CD14-positive monocyte (primary cell): ENCODE measurements around the gene GLIS2. TPM values are rescaled to one million over a fixed set of nuclear protein-coding genes. Genes with fewer than 3 reads are reported as not detected.

Experiments used
- DNase-seq, 3 donors: peaks; one replicate each; pipeline ENCODE4 v3.0.0-alpha.2; 2011 to 2022
- H2AFZ ChIP-seq: 2 replicates; pipeline ENCODE4 v1.6.0; 2012; ENCODE audit warnings: mild to moderate bottlenecking, low read depth, low read length, inconsistent platforms; ENCODE audit not compliant: insufficient read depth, poor library complexity, severe bottlenecking
- H3K27ac ChIP-seq, 2 donors: 1 replicate in 1 of 2; 2 replicates in 1 of 2; pipeline ENCODE4 v1.5.1; 2012 to 2013; ENCODE audit warnings: low read length in 2 of 2, control low read depth in 1 of 2, inconsistent platforms in 1 of 2, low read depth in 1 of 2, mild to moderate bottlenecking in 1 of 2
- H3K27me3 ChIP-seq, 2 donors: one replicate each; pipeline versions ENCODE4 v1.6.0 to v1.6.1; 2011 to 2013; ENCODE audit warnings: low read length in 2 of 2; ENCODE audit not compliant: control insufficient read depth in 2 of 2, insufficient read depth in 2 of 2
- H3K36me3 ChIP-seq, 2 donors: replicated peaks in 1 of 2; 1 replicate in 1 of 2; 2 replicates in 1 of 2; pipeline versions ENCODE4 v1.5.1 to v1.6.1; 2012 to 2013; ENCODE audit warnings: low read length in 2 of 2, control low read depth in 1 of 2, inconsistent platforms in 1 of 2, mild to moderate bottlenecking in 1 of 2; ENCODE audit not compliant: insufficient read depth in 2 of 2, control insufficient read depth in 1 of 2
- H3K4me1 ChIP-seq, 2 donors: 1 replicate in 1 of 2; 2 replicates in 1 of 2; pipeline versions ENCODE4 v1.5.1 to v1.6.1; 2012 to 2013; ENCODE audit warnings: low read length in 2 of 2, control low read depth in 1 of 2, inconsistent platforms in 1 of 2, mild to moderate bottlenecking in 1 of 2, moderate library complexity in 1 of 2; ENCODE audit not compliant: insufficient read depth in 2 of 2, control insufficient read depth in 1 of 2
- H3K4me2 ChIP-seq: replicated peaks from 2 replicates; pipeline ENCODE3; 2012; ENCODE audit warnings: low read length, moderate library complexity, mild to moderate bottlenecking; ENCODE audit not compliant: poor library complexity, severe bottlenecking; ENCODE audit errors: extremely low read depth
- H3K4me3 ChIP-seq, 3 experiments: fragments of 200-600 bp in 1 of 3; sonication (generic) in 1 of 3; replicated peaks in 1 of 3; 1 replicate in 2 of 3; 2 replicates in 1 of 3; pipeline ENCODE4 v1.5.1; 2011 to 2013; ENCODE audit warnings: low read length in 3 of 3, mild to moderate bottlenecking in 3 of 3, control low read depth in 2 of 3, low read depth in 2 of 3, inconsistent platforms in 1 of 3, moderate library complexity in 1 of 3
- H3K79me2 ChIP-seq: 2 replicates; pipeline ENCODE4 v1.6.0; 2012; ENCODE audit warnings: mild to moderate bottlenecking, control low read depth, inconsistent platforms, low read length, moderate library complexity; ENCODE audit not compliant: insufficient read depth
- H3K9ac ChIP-seq: 2 replicates; pipeline ENCODE4 v1.6.0; 2017; ENCODE audit warnings: low read length, mild to moderate bottlenecking; ENCODE audit not compliant: insufficient read depth, poor library complexity, severe bottlenecking
- H3K9me3 ChIP-seq, 2 donors: replicated peaks in 1 of 2; 1 replicate in 1 of 2; 2 replicates in 1 of 2; pipeline versions ENCODE4 v1.5.1 to v1.6.1; 2012 to 2013; ENCODE audit warnings: low read length in 2 of 2, control low read depth in 1 of 2; ENCODE audit not compliant: control insufficient read depth in 1 of 2, insufficient read depth in 1 of 2
- H4K20me1 ChIP-seq: 2 replicates; pipeline ENCODE4 v1.6.0; 2012; ENCODE audit warnings: mild to moderate bottlenecking, low read length, control low read depth, moderate library complexity; ENCODE audit not compliant: insufficient read depth
- H3K27ac Mint-ChIP-seq, 7 donors: one replicate each; pipeline ENCODE4 v1.8.0; 2020; ENCODE audit warnings: mild to moderate bottlenecking in 7 of 7, mixed read lengths in 7 of 7, moderate library complexity in 6 of 7, inconsistent platforms in 2 of 7
- H3K27me3 Mint-ChIP-seq, 3 donors: one replicate each; pipeline ENCODE4 v1.8.0; 2021 to 2022; ENCODE audit warnings: low read depth in 3 of 3, mild to moderate bottlenecking in 3 of 3, mixed read lengths in 3 of 3, moderate library complexity in 3 of 3, inconsistent platforms in 1 of 3
- H3K36me3 Mint-ChIP-seq, 2 donors: one replicate each; pipeline ENCODE4 v1.8.0; 2020; ENCODE audit warnings: mixed read lengths in 2 of 2, inconsistent platforms in 1 of 2, mild to moderate bottlenecking in 1 of 2
- H3K4me1 Mint-ChIP-seq: one replicate; pipeline ENCODE4 v1.8.0; 2020; ENCODE audit warnings: mild to moderate bottlenecking, mixed read lengths
- H3K4me3 Mint-ChIP-seq, 2 donors: one replicate each; pipeline ENCODE4 v1.8.0; 2020; ENCODE audit warnings: mild to moderate bottlenecking in 2 of 2, mixed read lengths in 2 of 2, moderate library complexity in 1 of 2
- H3K9me3 Mint-ChIP-seq, 7 donors: one replicate each; pipeline ENCODE4 v1.8.0; 2020 to 2022; ENCODE audit warnings: mixed read lengths in 7 of 7, mild to moderate bottlenecking in 6 of 7, moderate library complexity in 6 of 7, inconsistent platforms in 2 of 7
- WGBS: methylation state at CpG from one replicate; pipeline ENCODE4 v1.1.5; 2013; ENCODE audit warnings: missing lambda C conversion rate; ENCODE audit not compliant: insufficient coverage; 5-methylcytosine and 5-hydroxymethylcytosine counted together
- intact Hi-C, 2 donors: fragments of 100-400 bp; cut with micrococcal nuclease; formaldehyde crosslinking; loops; one replicate each; pipeline versions ENCODE4 v1.15.0 to v1.15.1; 2023
- polyA plus RNA-seq, 3 donors: library from polyadenylated mRNA; depleted of rRNA in 1 of 3; unstranded in 2 of 3; stranded (reverse) in 1 of 3; fragments of 300-500 nt in 2 of 3; fragments of >200 nt in 1 of 3; fragmentation: Illumina TruSeq in 2 of 3; gene quantifications; 1 replicate in 2 of 3; 2 replicates in 1 of 3; pipeline ENCODE4 v1.2.3, GENCODE V29; 2012 to 2021
- TF ChIP-seq, protein P1 (sequence below): fragments of 200-600 bp; IDR thresholded peaks from one replicate; pipeline ENCODE4 v1.8.0; 2022; ENCODE audit warnings: antibody characterized with exemption, mild to moderate bottlenecking

The GLIS2 gene
- polyA plus RNA-seq, 3 donors: 0.03 TPM; not detected in 2

DNA sequence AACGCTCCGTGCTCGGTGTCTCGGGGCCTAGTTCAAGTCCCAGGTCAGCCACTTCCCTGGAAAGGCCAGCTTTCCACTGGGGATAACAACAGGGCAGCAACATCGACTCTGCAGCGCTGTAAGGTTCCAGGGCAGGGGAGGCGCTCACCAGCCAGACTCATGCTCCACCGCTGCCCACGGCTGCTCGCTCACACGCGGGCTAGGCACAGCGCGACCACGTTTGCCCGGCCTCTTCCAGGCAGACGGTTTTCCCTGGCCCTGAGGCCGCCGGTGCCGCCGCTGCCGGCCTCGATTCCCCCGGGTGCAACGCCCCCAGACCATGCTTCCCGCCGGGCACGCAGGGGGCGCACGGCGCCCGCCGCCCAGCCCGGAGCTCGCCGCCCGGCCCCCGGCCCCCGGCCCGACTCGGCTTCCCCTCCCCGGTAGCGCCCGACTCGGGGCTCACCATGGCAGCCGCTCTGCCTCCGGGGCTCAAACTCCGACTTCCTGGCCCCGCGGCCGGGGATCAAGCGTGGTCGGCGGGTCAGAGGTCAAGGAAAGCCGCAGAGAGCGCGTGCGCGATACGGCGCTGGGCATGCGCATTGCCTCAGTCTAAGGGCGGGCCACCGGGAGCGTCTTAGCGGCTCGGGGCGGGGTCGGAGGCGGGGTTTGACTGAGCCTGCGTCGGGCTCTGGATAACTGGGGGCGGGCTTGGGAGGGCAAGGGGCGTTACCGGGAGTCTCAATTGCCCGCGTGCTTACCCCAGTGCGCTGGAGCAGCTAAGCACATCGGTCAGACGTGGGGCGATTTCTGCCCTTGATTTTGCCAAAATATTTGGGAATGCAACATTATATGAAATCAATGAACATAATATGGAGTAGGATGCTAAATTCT is 35.2 kb downstream of the GLIS2 start, which contains the start of gene PAM16:
PAM16 (minus strand) TSS at position 535 of the 873 bp plus-strand sequence; CDS start at position 448, 87 bp downstream.
- peak; percentile 90 to 95 (median 94) for DNase-seq
- H4K20me1 ChIP-seq: peaks cover 45% of the 10 kb centered on the region
- H3K27ac ChIP-seq: peak within 1 kb of the TSS; percentile 60 to 79
- intact Hi-C loops: no loop called here
- H3K27me3 Mint-ChIP-seq: peaks cover 0 to 2% (median 0%) of the 10 kb centered on the region in 3 donors
- H3K4me1 ChIP-seq: peaks cover 44 to 50% of the 10 kb centered on the region in 2 donors
- no peaks in the 10 kb centered on the region for H3K27me3 ChIP-seq
- H3K27ac Mint-ChIP-seq: peak within 1 kb of the TSS; percentile 84 to 93 (median 87)
- peak within 1 kb of the TSS; percentile 76 to 94 (median 81) for H3K4me3 ChIP-seq
- H3K4me1 Mint-ChIP-seq: peaks cover 46% of the 10 kb centered on the region
- TF ChIP-seq, protein P1, sequence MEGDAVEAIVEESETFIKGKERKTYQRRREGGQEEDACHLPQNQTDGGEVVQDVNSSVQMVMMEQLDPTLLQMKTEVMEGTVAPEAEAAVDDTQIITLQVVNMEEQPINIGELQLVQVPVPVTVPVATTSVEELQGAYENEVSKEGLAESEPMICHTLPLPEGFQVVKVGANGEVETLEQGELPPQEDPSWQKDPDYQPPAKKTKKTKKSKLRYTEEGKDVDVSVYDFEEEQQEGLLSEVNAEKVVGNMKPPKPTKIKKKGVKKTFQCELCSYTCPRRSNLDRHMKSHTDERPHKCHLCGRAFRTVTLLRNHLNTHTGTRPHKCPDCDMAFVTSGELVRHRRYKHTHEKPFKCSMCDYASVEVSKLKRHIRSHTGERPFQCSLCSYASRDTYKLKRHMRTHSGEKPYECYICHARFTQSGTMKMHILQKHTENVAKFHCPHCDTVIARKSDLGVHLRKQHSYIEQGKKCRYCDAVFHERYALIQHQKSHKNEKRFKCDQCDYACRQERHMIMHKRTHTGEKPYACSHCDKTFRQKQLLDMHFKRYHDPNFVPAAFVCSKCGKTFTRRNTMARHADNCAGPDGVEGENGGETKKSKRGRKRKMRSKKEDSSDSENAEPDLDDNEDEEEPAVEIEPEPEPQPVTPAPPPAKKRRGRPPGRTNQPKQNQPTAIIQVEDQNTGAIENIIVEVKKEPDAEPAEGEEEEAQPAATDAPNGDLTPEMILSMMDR: no peak
- peaks cover 39% of the 10 kb centered on the region for H3K79me2 ChIP-seq
- WGBS: under 1% methylated on average over 75 of the region's 81 CpGs
- H3K9ac ChIP-seq: peak within 1 kb of the TSS; percentile 90
- H3K36me3 Mint-ChIP-seq: peaks cover 22 to 36% of the 10 kb centered on the region in 2 donors
- H3K4me2 ChIP-seq: peak within 1 kb of the TSS; percentile 94
- peaks cover 20 to 22% of the 10 kb centered on the region in 2 donors for H3K36me3 ChIP-seq
- no peaks in the 10 kb centered on the region for H3K9me3 ChIP-seq
- peaks cover 0 to 2% (median 0%) of the 10 kb centered on the region in 7 donors for H3K9me3 Mint-ChIP-seq
- H3K4me3 Mint-ChIP-seq: peak within 1 kb of the TSS; percentile 88 to 92
- peak within 1 kb of the TSS; percentile 82 for H2AFZ ChIP-seq

DNA sequence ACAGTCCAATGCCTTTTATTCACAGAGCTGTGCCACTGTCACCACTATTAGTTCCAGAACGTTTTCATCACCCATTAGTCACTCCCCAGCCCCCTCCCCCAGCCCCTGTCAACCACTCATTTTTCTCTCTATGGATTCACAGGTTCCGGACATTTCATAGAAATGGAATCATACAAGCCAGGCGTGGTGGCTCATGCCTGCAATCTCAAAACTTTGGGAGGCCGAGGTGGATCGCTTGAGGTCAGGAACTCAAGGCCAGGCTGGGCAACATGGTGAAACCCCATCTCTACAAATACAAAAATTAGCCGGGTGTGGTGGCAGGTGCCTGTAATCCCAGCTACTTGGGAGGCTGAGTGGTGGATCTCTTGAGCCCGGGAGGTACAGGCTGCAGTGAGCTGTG is 36.0 kb downstream of the GLIS2 start:
- H3K4me1 ChIP-seq: peaks cover 35 to 41% of the 10 kb centered on the region in 2 donors
- H3K9ac ChIP-seq: no peak overlapping the region
- Mint-ChIP-seq H3K27me3 (peaks cover 0 to 2% (median 1%) of the 10 kb centered on the region in 3 donors), H3K4me1 (peaks cover 38% of the 10 kb centered on the region), H3K36me3 (peaks cover 24 to 43% of the 10 kb centered on the region in 2 donors), H3K27ac (peak overlapping the region; percentile 54 to 85 (median 82)), H3K4me3 (no peak overlapping the region), H3K9me3 (peaks cover 0 to 2% (median 0%) of the 10 kb centered on the region in 7 donors)
- H3K27ac ChIP-seq: no peak overlapping the region
- H2AFZ ChIP-seq: no peak overlapping the region
- H3K9me3 ChIP-seq: no peaks in the 10 kb centered on the region
- peaks cover 24 to 28% of the 10 kb centered on the region in 2 donors for H3K36me3 ChIP-seq
- 60% methylated on average over 4 of the region's 7 CpGs for WGBS
- peaks cover 39% of the 10 kb centered on the region for H3K79me2 ChIP-seq
- no peak overlapping the region for H3K4me3 ChIP-seq
- no peak for DNase-seq
- H4K20me1 ChIP-seq: peaks cover 40% of the 10 kb centered on the region
- no peak overlapping the region for H3K4me2 ChIP-seq
- TF ChIP-seq, protein P1: no peak
- intact Hi-C loops: no loop called here
- no peaks in the 10 kb centered on the region for H3K27me3 ChIP-seq
